ENCODE measurements around the gene ELP5. TPM values are rescaled to one million over a fixed set of nuclear protein-coding genes. Genes with fewer than 3 reads are reported as not detected.

Gene ELP5
- total and polyA plus RNA-seq, 10 of the 15 experiments (the other 5 are each of a cell fraction or from before 2014, with no cell fraction given) = 41.1 to 109 (median 77.5) TPM

GRCh38 chr17:7217113-7217987 lies 34.7 kb upstream of the ELP5 start (continued):
- TF ChIP-seq TBL1XR1 (IDR thresholded peaks at IDR 0.05; ENCODE audit: low read depth, low read length) = no peak
- peak; percentile 69 for TF ChIP-seq NBN (IDR thresholded peaks at IDR 0.05)
- no peak for TF ChIP-seq EP300 (IDR thresholded peaks at IDR 0.05; ENCODE audit: borderline replicate concordance in 1 of 2, control insufficient read depth in 1 of 2, low read depth in 2 of 2, low read length in 2 of 2)
- no peak for TF ChIP-seq ZNF274 (IDR thresholded peaks at IDR 0.05; ENCODE audit: insufficient read depth, insufficient read length)
- no peak for TF ChIP-seq E4F1 (IDR thresholded peaks at IDR 0.05; ENCODE audit: borderline replicate concordance, partially characterized antibody)
- no peak for TF ChIP-seq ATF3 (IDR thresholded peaks at IDR 0.05; ENCODE audit: borderline replicate concordance, extremely low read depth, low read depth, low read length)
- TF ChIP-seq PAX5 (IDR thresholded peaks at IDR 0.05; ENCODE audit: borderline replicate concordance, low read depth, low read length) = 0 out of 2 replicates have a peak, but pooled peaks have one; percentile 22
- TF ChIP-seq ATF2 (IDR thresholded peaks at IDR 0.05; ENCODE audit: low read length) = no peak
- TF ChIP-seq SUZ12 (IDR thresholded peaks at IDR 0.05; ENCODE audit: unreplicated experiment) = no peak
- TF ChIP-seq NR2F1 (conservative IDR thresholded peaks at IDR 0.05) = no peak
- no peak for TF ChIP-seq EZH2 (IDR thresholded peaks at IDR 0.05; ENCODE audit: borderline replicate concordance, control insufficient read depth, low read depth, low read length)
- no peak for TF ChIP-seq ZNF592 (IDR thresholded peaks at IDR 0.05)
- peak; percentile 57; the same call in 1 of the 2 replicates for TF ChIP-seq HDGF (IDR thresholded peaks at IDR 0.05)
- TF ChIP-seq IKZF2 (IDR thresholded peaks at IDR 0.05) = peak in 1 of 2 experiments; percentile 34; a peak in 1 of 4 replicates
- no peak for TF ChIP-seq ZSCAN29 (IDR thresholded peaks at IDR 0.05)
- TF ChIP-seq PKNOX1 (IDR thresholded peaks at IDR 0.05) = no peak
- no peak for TF ChIP-seq NRF1 (conservative IDR thresholded peaks at IDR 0.05; ENCODE audit: low read depth, low read length)
